Nephron progenitor cell (in vitro differentiated cells): ENCODE data around the gene SPINT1.

Experiments used
- DNase-seq: peaks from one replicate; pipeline ENCODE4 v3.0.0; 2021
- H3K27ac Mint-ChIP-seq: 2 replicates; pipeline ENCODE4 v1.8.0; 2021; ENCODE audit warnings: mild to moderate bottlenecking, moderate library complexity, mixed read lengths
- H3K27me3 Mint-ChIP-seq: 2 replicates; pipeline ENCODE4 v1.8.0; 2021; ENCODE audit warnings: mild to moderate bottlenecking, low read depth, mixed read lengths; ENCODE audit not compliant: poor library complexity
- H3K36me3 Mint-ChIP-seq: 2 replicates; pipeline ENCODE4 v1.8.0; 2021; ENCODE audit warnings: low read depth, mixed read lengths
- H3K4me1 Mint-ChIP-seq: 2 replicates; pipeline ENCODE4 v1.8.0; 2021; ENCODE audit warnings: mixed read lengths
- H3K4me3 Mint-ChIP-seq: 2 replicates; pipeline ENCODE4 v1.8.0; 2021; ENCODE audit warnings: mild to moderate bottlenecking, moderate library complexity, mixed read lengths
- H3K9me3 Mint-ChIP-seq: 2 replicates; pipeline ENCODE4 v1.8.0; 2021; ENCODE audit warnings: mild to moderate bottlenecking, moderate library complexity, mixed read lengths
- CTCF ChIP-seq: fragments of 200-600 bp; sonication (generic); IDR thresholded peaks from 2 replicates; pipeline ENCODE4 v1.5.0; 2021; ENCODE audit warnings: antibody characterized with exemption

SPINT1 gene

GRCh38 chr15:40844696-40845030, 815 bp downstream of the SPINT1 start:
- peak overlapping the region; percentile 86 for H3K4me3 Mint-ChIP-seq
- peak overlapping the region; percentile 83 for H3K27ac Mint-ChIP-seq
- H3K9me3 Mint-ChIP-seq: no peaks in the 10 kb centered on the region
- H3K36me3 Mint-ChIP-seq: no peaks in the 10 kb centered on the region
- H3K27me3 Mint-ChIP-seq: peaks cover 67% of the 10 kb centered on the region
- peaks cover 46% of the 10 kb centered on the region for H3K4me1 Mint-ChIP-seq
- DNase-seq: no peak
- TF ChIP-seq CTCF: no peak

GRCh38 chr15:40845036-40845435, 1.2 kb downstream of the SPINT1 start:
- Mint-ChIP-seq H3K27ac (peak overlapping the region; percentile 83), H3K4me1 (peaks cover 46% of the 10 kb centered on the region)
- DNase-seq: no peak

GRCh38 chr15:40845511-40846284, 1.9 kb downstream of the SPINT1 start:
- Mint-ChIP-seq H3K27me3 (peaks cover 59% of the 10 kb centered on the region), H3K4me1 (peaks cover 50% of the 10 kb centered on the region), H3K27ac (no peak overlapping the region), H3K4me3 (peak overlapping the region; percentile 42), H3K36me3 (no peaks in the 10 kb centered on the region), H3K9me3 (no peaks in the 10 kb centered on the region)
- no peak for TF ChIP-seq CTCF
- DNase-seq: no peak

More at GRCh38 chr15:40845036-40845435, 1.2 kb downstream of the SPINT1 start:
- Mint-ChIP-seq H3K4me3 (peak overlapping the region; percentile 86), H3K27me3 (peaks cover 64% of the 10 kb centered on the region), H3K9me3 (no peaks in the 10 kb centered on the region), H3K36me3 (no peaks in the 10 kb centered on the region)
- TF ChIP-seq CTCF: no peak

- Mint-ChIP-seq H3K27me3 (peaks cover 48% of the 10 kb centered on the region), H3K27ac (no peak overlapping the region), H3K36me3 (no peaks in the 10 kb centered on the region), H3K4me3 (peak overlapping the region; percentile 43), H3K4me1 (peaks cover 59% of the 10 kb centered on the region), H3K9me3 (no peaks in the 10 kb centered on the region)
- DNase-seq: no peak
- TF ChIP-seq CTCF: no peak
Measured at GRCh38 chr15:40846841-40847222, 3.0 kb downstream of the SPINT1 start.

GRCh38 chr15:40847223-40847961, 3.5 kb downstream of the SPINT1 start:
- H3K9me3 Mint-ChIP-seq: no peaks in the 10 kb centered on the region
- no peak overlapping the region for H3K27ac Mint-ChIP-seq
- peak; percentile 69 for DNase-seq
- peak overlapping the region; percentile 43 for H3K4me3 Mint-ChIP-seq
- TF ChIP-seq CTCF: no peak
- H3K27me3 Mint-ChIP-seq: peaks cover 42% of the 10 kb centered on the region
- peaks cover 59% of the 10 kb centered on the region for H3K4me1 Mint-ChIP-seq
- H3K36me3 Mint-ChIP-seq: no peaks in the 10 kb centered on the region
